ENCODE results near the gene PLPP6. TPM values are rescaled to one million over a fixed set of nuclear protein-coding genes. Genes with fewer than 3 reads are reported as not detected.

PLPP6 gene
- total and polyA plus RNA-seq, 2 of the 13 experiments (the other 11 are each of a cell fraction or from before 2014, with no cell fraction given): 12.1 to 15.5 TPM

DNA sequence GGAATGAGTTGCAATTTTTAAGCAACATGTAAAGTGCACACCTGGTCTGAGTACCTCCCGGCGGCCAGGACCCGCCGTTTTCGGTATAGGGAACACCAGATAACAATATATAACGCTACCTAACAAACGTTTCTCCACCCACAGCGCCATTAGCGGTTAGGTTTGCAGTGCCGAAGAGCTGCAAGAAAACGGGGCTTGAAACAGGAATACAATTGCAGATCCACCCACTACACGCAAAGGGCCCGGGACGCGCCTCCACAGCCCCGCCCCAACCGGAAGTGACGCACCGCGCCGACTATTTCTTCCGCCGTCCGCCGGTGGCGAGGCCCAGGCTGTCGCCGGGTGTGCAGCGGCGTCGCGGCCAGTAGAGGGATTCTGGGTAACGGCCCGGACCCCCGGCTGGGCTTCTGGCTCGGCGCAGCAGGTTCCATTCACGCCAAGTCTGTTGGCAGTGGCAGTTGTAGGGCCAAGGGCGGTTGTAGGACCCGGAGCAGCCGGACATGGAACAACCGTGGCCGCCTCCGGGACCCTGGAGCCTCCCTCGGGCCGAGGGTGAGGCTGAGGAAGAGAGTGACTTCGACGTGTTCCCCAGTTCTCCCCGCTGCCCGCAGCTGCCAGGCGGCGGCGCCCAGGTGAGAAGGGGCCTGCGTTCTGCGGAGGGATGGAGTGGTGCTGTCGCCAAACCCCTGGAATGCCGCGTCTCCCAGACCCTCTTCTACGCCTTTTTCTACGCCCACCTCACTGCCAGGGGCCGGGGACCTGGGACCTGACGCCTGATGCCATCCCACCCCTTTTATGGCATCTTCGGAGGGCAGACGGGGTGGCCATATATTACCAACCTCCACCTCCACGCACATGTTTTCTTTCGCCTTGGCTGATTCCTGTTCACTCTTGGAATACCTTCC is 17.4 kb downstream of the PLPP6 start, which contains the start of gene CDC37L1 (continued):
- TF ChIP-seq, protein P1, sequence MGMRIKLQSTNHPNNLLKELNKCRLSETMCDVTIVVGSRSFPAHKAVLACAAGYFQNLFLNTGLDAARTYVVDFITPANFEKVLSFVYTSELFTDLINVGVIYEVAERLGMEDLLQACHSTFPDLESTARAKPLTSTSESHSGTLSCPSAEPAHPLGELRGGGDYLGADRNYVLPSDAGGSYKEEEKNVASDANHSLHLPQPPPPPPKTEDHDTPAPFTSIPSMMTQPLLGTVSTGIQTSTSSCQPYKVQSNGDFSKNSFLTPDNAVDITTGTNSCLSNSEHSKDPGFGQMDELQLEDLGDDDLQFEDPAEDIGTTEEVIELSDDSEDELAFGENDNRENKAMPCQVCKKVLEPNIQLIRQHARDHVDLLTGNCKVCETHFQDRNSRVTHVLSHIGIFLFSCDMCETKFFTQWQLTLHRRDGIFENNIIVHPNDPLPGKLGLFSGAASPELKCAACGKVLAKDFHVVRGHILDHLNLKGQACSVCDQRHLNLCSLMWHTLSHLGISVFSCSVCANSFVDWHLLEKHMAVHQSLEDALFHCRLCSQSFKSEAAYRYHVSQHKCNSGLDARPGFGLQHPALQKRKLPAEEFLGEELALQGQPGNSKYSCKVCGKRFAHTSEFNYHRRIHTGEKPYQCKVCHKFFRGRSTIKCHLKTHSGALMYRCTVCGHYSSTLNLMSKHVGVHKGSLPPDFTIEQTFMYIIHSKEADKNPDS (CRISPR knock-in tag; IDR thresholded peaks at IDR 0.05): no peak
- 0 out of 2 replicates have a peak, but pooled peaks have one; percentile 64 for TF ChIP-seq ZZZ3 (CRISPR knock-in tag; IDR thresholded peaks at IDR 0.05; ENCODE audit: borderline replicate concordance)
- peak; percentile 79 for TF ChIP-seq ZNF264 (CRISPR knock-in tag; IDR thresholded peaks at IDR 0.05)
- TF ChIP-seq STAG1 (CRISPR knock-in tag; IDR thresholded peaks at IDR 0.05): no peak; the same call in 1 of the 2 replicates
- peak; percentile 72 for TF ChIP-seq SKI (IDR thresholded peaks at IDR 0.05; ENCODE audit: partially characterized antibody)
- TF ChIP-seq, protein P2, sequence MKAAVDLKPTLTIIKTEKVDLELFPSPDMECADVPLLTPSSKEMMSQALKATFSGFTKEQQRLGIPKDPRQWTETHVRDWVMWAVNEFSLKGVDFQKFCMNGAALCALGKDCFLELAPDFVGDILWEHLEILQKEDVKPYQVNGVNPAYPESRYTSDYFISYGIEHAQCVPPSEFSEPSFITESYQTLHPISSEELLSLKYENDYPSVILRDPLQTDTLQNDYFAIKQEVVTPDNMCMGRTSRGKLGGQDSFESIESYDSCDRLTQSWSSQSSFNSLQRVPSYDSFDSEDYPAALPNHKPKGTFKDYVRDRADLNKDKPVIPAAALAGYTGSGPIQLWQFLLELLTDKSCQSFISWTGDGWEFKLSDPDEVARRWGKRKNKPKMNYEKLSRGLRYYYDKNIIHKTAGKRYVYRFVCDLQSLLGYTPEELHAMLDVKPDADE (CRISPR knock-in tag; IDR thresholded peaks at IDR 0.05): no peak; the same call in 1 of the 2 replicates
- TF ChIP-seq ZNF776 (CRISPR knock-in tag; IDR thresholded peaks at IDR 0.05): 0 out of 2 replicates have a peak, but pooled peaks have one; percentile 42
- 0 out of 2 replicates have a peak, but pooled peaks have one; percentile 64 for TF ChIP-seq ZNF567 (CRISPR knock-in tag; IDR thresholded peaks at IDR 0.05; ENCODE audit: borderline replicate concordance)
- TF ChIP-seq, protein P3, sequence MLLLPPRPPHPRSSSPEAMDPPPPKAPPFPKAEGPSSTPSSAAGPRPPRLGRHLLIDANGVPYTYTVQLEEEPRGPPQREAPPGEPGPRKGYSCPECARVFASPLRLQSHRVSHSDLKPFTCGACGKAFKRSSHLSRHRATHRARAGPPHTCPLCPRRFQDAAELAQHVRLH (CRISPR knock-in tag; IDR thresholded peaks at IDR 0.05; ENCODE audit: borderline replicate concordance, low read depth): peak; percentile 74
- no peak for TF ChIP-seq SRF (IDR thresholded peaks at IDR 0.05; ENCODE audit: low read depth, low read length)
- TF ChIP-seq, protein P4, sequence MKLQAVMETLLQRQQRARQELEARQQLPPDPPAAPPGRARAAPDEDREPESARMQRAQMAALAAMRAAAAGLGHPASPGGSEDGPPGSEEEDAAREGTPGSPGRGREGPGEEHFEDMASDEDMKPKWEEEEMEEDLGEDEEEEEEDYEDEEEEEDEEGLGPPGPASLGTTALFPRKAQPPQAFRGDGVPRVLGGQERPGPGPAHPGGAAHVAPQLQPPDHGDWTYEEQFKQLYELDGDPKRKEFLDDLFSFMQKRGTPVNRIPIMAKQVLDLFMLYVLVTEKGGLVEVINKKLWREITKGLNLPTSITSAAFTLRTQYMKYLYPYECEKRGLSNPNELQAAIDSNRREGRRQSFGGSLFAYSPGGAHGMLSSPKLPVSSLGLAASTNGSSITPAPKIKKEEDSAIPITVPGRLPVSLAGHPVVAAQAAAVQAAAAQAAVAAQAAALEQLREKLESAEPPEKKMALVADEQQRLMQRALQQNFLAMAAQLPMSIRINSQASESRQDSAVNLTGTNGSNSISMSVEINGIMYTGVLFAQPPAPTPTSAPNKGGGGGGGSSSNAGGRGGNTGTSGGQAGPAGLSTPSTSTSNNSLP (IDR thresholded peaks at IDR 0.05; ENCODE audit: low read depth, low read length): no peak; the same call in 1 of the 2 replicates
- TF ChIP-seq, protein P5, sequence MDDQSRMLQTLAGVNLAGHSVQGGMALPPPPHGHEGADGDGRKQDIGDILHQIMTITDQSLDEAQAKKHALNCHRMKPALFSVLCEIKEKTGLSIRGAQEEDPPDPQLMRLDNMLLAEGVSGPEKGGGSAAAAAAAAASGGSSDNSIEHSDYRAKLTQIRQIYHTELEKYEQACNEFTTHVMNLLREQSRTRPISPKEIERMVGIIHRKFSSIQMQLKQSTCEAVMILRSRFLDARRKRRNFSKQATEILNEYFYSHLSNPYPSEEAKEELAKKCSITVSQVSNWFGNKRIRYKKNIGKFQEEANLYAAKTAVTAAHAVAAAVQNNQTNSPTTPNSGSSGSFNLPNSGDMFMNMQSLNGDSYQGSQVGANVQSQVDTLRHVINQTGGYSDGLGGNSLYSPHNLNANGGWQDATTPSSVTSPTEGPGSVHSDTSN (CRISPR knock-in tag; IDR thresholded peaks at IDR 0.05; ENCODE audit: borderline replicate concordance): no peak
- TF ChIP-seq MBNL3 (CRISPR knock-in tag; conservative IDR thresholded peaks at IDR 0.05): no peak
- TF ChIP-seq RBM22 (optimal IDR thresholded peaks at IDR 0.05; ENCODE audit: low read length): no peak
- TF ChIP-seq, protein P6, sequence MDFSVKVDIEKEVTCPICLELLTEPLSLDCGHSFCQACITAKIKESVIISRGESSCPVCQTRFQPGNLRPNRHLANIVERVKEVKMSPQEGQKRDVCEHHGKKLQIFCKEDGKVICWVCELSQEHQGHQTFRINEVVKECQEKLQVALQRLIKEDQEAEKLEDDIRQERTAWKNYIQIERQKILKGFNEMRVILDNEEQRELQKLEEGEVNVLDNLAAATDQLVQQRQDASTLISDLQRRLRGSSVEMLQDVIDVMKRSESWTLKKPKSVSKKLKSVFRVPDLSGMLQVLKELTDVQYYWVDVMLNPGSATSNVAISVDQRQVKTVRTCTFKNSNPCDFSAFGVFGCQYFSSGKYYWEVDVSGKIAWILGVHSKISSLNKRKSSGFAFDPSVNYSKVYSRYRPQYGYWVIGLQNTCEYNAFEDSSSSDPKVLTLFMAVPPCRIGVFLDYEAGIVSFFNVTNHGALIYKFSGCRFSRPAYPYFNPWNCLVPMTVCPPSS (IDR thresholded peaks at IDR 0.05): no peak
- TF ChIP-seq ZNF761 (CRISPR knock-in tag; conservative IDR thresholded peaks at IDR 0.05): no peak
- no peak for TF ChIP-seq SMARCE1 (IDR thresholded peaks at IDR 0.05; ENCODE audit: borderline replicate concordance)
- TF ChIP-seq HOXA3 (CRISPR knock-in tag; IDR thresholded peaks at IDR 0.05): peak; percentile 94
- TF ChIP-seq, protein P7, sequence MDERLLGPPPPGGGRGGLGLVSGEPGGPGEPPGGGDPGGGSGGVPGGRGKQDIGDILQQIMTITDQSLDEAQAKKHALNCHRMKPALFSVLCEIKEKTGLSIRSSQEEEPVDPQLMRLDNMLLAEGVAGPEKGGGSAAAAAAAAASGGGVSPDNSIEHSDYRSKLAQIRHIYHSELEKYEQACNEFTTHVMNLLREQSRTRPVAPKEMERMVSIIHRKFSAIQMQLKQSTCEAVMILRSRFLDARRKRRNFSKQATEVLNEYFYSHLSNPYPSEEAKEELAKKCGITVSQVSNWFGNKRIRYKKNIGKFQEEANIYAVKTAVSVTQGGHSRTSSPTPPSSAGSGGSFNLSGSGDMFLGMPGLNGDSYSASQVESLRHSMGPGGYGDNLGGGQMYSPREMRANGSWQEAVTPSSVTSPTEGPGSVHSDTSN (CRISPR knock-in tag; IDR thresholded peaks at IDR 0.05): no peak

Data from HepG2 (cell line).